ENCODE data around the gene HDAC4.

Gene HDAC4

DNA sequence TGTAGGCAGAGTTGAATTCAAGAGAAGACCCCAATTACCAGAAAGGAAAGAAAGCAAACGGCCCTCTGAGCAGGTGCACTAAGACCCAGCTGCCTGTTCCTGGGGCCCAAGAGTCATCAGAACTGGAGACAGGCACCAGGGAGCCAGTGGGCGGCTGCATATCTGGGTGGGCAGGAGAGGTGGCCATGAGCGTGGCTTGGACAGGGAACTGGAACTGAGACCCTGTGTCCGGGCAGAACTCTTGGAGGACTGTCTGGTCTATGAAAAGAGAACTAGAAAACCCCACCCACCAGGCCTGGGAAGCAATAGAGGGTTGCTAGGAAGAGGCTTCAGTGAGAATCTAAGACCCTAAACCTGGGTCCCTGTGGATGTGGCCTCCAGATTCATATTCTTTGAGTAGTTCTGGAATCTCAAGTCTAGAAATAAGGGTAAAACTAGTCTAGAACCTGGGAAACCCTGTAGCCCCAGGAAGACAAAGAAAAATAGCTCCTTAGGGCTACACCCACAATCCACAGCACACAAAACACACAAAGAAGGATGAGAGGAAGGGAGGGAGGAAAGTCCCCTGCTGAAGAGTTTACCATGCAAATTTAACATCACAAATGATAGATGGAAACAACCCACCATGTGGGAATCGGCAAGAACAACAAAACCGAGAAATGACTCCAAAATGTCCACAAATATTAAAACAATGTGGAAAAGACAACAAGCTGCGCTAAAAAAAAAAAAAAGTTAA lies 147.0 kb downstream of the HDAC4 start:
- Histone ChIP-seq H3K4me3 (no peak overlapping the region), H3K27ac (peak overlapping the region in 17 of 21 experiments; percentile 9 to 69 (median 43))

DNA sequence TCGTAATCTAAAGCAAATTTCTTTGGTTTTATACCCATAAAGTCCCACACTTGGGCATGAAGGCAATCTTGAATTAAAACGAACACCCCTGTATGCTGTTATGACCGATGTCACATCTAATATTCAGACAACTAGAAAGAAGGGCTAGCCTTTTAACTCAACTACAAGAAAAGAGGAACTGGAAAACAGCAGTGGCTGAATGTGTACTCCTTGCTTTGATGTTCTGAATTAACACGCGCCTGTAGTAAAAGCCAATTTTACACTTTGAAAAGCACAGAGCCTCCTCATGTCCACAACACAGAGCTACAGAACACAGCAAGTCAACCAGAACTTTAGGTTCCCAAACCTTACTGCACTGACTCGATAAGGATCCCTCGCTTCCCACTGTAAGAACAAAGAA lies 147.6 kb downstream of the HDAC4 start:
- Histone ChIP-seq H3K4me3 (no peak overlapping the region), H3K27ac (peak overlapping the region in 17 of 21 experiments; percentile 9 to 70 (median 42))

- H3K4me3 ChIP-seq, result no peak overlapping the region
- peak overlapping the region in 13 of 21 experiments; percentile 9 to 70 (median 46) for H3K27ac ChIP-seq
These were observed 148.0 kb downstream of the HDAC4 start for GRCh38 chr2:239252801-239253200.

DNA sequence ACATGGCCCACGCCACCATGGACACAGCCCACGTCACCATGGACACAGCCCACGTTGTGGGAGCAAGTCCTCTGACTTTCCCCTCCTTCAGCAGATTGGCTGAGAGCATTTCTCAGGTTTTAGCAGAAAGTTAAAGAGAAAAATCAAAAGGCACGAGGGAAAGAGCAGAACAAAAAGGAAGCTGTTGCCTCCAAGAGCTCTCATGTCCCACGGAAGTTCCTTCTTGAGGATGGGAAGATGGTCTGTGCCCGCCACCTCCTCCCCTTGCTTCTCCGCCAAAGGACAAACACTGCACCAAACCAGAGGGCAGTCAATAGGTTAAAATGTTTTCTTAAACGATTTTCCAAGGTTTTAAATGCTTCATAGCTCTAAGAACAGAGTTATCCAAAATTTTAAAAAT lies 148.4 kb downstream of the HDAC4 start:
- peak overlapping the region in 15 of 21 experiments; percentile 3 to 70 (median 42) for H3K27ac ChIP-seq

DNA sequence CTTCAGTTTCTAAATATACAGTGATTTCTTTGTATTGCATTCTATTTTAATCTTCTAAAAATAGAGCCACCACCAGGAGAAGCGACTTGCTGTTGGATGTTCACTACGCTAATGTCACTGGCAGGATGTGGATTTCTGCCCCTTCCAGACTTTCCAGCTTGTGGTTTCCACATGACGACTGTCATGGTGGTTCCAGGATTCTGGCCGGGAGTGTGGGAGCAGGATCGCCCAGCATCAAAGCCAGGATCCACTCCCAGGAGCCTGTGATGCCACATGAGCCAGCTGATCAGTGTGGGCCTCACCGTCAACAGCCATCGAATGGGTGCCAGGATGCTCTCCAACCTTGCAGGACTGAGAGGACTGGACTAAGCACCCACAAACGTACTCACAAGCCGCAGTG lies 148.8 kb downstream of the HDAC4 start:
- H3K27ac ChIP-seq, result peak overlapping the region in 12 of 21 experiments; percentile 3 to 70 (median 39)
- no peak overlapping the region for H3K4me3 ChIP-seq

More for the DNA sequence above, 148.4 kb downstream of the HDAC4 start:
- H3K4me3 ChIP-seq, result no peak overlapping the region

- H3K4me3 ChIP-seq, result no peak overlapping the region
- peak overlapping the region in 3 of 21 experiments; percentile 30 to 47 (median 45) for H3K27ac ChIP-seq
These were observed 150.4 kb downstream of the HDAC4 start for GRCh38 chr2:239250216-239251081.

DNA sequence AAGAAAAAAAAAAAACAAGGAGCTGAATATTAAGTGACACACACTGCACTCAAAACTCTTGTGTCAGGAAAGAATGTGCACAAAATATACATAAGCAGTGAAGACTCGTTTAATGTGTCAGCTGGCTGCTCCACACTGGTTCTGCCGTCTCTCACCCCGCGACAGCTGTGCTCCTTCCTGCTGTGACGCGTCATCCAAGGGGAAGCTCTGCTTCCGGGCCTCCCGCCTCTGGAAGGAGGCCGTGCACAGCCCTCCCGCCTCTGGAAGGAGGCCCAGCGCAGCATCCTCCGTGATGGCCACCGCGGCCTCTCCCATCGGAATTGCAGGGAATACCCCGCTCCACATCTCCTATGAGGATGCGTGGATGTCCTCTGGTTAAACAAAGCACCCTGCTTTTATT lies 151.0 kb downstream of the HDAC4 start:
- no peak overlapping the region for H3K4me3 ChIP-seq

DNA sequence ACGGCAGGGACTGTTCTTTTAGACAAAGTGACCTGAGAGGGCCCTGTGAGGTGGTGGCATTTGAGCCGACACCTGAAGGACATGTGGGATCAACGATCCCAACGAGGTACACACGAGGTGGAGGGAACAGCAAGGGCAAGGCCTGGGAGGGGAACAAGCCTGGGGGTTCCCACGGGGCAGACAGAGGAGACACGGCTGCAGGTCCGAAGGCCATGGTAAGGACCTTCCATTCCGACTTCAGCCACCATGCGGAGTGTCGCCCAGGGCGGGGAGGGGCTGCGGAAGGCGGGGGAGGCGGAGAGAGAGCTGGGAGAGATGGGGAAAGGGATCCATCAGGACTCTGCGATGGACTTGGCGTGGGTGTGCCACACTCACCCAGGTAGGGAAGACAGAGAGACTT lies 151.8 kb downstream of the HDAC4 start:
- Histone ChIP-seq H3K27ac (no peak overlapping the region), H3K4me3 (no peak overlapping the region)

More for the DNA sequence above, 151.0 kb downstream of the HDAC4 start:
- H3K27ac ChIP-seq, result no peak overlapping the region

DNA sequence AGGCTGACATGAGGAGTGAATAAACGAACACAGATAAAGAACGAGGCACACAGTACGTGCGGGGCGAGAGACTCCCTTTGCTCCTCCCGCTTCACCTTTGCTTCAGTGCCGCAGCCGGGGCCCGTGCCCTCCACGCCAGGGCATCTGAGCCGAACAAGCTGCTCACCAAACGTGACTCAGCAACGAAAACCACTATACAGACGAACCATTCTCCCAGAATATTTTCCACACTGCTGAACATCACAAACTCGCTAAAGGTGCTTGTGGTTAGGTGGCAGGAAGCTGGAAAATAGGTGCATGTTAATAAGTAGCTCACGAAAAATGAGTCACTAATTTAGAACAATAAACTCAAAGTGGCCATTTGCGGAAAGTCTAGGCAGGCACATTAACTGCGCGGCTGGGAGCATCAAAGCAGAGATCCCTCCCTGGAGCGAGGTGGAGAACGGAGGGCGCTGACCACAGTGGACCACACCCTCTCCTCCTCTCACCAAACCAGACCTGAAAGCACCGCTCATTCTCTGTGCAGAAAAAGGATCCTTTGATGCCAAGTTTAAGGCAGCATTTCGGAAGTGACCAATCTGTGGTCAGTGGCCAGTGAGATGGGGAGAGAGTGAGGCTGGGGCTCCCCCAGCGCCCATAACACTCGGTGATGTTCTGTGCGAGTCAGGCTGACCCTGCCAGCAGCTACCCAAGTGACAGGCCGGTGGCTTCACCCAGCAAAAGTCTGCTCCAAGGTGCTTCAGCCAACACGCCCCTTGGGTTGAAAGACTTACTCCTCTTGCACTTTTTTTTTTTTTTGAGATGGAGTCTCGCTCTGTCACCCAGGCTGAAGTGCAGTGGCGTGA lies 153.2 kb downstream of the HDAC4 start:
- Histone ChIP-seq H3K4me3 (no peak overlapping the region), H3K27ac (no peak overlapping the region)

DNA sequence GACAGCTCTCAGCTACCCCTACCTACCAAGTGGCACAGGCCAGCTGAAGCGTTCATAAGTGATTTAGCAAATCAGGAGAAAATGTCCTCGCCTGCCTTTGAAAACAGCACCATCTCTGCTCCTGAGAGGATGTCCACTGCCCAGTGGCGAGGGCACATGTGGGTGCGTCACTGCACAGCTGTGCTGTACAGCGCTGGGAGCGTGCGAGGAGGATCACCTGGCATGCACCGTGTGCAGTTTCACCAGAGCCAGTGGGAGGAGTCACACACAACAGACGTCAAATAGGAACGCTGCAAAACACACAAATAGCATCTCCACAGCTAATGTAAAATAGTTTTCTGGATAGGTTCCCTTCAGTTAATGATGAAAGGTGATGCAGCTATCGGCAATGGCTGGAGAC lies 154.1 kb downstream of the HDAC4 start:
- peak overlapping the region in 4 of 21 experiments; percentile 12 to 62 (median 34) for H3K27ac ChIP-seq
- H3K4me3 ChIP-seq, result peak overlapping the region in 1 of 7 experiments; percentile 32

GRCh38 chr2:239245872-239246721 lies 154.7 kb downstream of the HDAC4 start:
- Histone ChIP-seq H3K27ac (peak overlapping the region in 4 of 21 experiments; percentile 12 to 62 (median 34)), H3K4me3 (peak overlapping the region in 2 of 7 experiments; percentile 15 to 32)

GRCh38 chr2:239245107-239245506 lies 155.7 kb downstream of the HDAC4 start:
- H3K27ac ChIP-seq, result no peak overlapping the region

DNA sequence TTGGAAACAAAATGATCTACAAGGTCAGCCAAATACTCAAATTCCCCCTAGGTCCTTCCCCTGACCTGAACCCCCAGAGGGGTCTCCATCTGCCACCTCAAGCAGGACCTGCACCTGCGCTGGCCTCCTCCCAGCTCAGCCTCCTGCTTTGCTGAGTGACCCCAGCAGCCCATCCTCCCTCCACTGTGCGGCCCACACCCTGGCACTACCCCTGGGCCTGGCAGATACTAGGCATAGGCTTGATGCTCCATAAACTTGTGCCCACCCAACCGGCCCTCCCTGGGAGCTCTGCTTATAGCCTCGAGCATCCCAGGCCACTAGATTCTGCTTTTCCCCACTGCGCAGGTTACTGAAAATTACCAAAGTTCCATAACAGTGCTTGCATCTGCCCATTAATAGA lies 156.2 kb downstream of the HDAC4 start:
- no peak overlapping the region for H3K27ac ChIP-seq
- H3K4me3 ChIP-seq, result no peak overlapping the region

More at GRCh38 chr2:239245107-239245506, 155.7 kb downstream of the HDAC4 start:
- no peak overlapping the region for H3K4me3 ChIP-seq

- no peak overlapping the region for H3K4me3 ChIP-seq
- H3K27ac ChIP-seq, result peak overlapping the region in 3 of 21 experiments; percentile 8 to 63 (median 18)
These were observed 159.3 kb downstream of the HDAC4 start for GRCh38 chr2:239241431-239241960.

GRCh38 chr2:239240414-239240881 lies 160.4 kb downstream of the HDAC4 start:
- Histone ChIP-seq H3K27ac (peak overlapping the region in 5 of 21 experiments; percentile 8 to 63 (median 46)), H3K4me3 (no peak overlapping the region)

- H3K4me3 ChIP-seq, result no peak overlapping the region
These were observed 161.0 kb downstream of the HDAC4 start for GRCh38 chr2:239239607-239240413.

GRCh38 chr2:239238839-239239606 lies 161.8 kb downstream of the HDAC4 start:
- no peak overlapping the region for H3K27ac ChIP-seq
- H3K4me3 ChIP-seq, result no peak overlapping the region

More at GRCh38 chr2:239239607-239240413, 161.0 kb downstream of the HDAC4 start:
- peak overlapping the region in 3 of 21 experiments; percentile 26 to 51 (median 45) for H3K27ac ChIP-seq

Measured in skin epidermis (tissue), 12 donors.